ENCODE measurements around the gene KCTD13.
A peak's percentile ranks its signal among the peaks of the same experiment; 100 is the strongest.
"Not testable (repeated sequence)": the region's sequence is repeated elsewhere in the genome, so short reads cannot be mapped to it uniquely, and the experiment has no call there.

The KCTD13 gene

DNA sequence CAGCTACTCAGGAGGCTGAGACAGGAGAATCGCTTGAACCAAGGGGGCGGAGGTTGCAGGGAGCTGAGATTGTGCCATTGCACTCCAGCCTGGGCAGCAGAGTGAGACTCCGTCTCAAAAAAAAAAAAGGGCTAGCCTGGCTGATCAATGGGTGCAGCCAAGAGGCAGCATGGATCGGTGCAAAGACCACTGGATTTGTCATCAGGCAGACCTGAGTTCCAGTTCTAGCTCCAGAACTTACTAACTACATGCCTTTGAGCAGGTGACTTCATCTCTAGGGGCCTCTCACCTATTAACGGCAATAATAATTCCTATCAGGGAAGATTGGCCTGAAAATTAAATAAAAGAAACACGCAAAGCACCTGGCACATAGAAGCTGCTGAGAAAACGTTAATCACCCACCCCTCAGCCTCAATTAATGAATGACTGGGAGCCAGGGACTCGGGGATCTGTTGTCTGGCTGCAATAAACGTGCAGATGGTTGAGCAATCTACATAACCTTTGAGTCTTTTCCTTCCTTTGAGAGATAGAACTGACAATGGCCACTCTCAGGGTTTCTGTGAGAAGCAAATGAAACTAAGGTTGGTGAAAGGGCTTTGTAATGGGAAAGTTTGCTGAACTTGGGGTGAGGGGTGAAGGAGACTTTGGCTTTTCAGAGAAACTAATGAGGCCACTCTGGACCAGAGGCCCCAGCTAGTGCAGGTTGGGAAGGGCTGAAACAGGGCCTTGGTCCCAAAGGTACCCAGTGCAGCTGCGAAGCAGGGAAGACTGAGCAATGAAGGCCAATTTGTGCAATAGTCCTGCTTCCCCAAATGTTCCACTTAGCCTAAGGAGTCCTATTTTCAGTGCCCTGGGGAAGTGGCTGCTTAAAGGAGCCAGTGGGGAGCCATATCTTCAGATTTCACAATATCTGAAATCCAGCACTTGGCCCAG lies 34.2 kb downstream of the KCTD13 start:
- H3K27ac ChIP-seq, result no peak overlapping the region
- no peak for DNase-seq (ENCODE audit: low read depth, low spot score)

DNA sequence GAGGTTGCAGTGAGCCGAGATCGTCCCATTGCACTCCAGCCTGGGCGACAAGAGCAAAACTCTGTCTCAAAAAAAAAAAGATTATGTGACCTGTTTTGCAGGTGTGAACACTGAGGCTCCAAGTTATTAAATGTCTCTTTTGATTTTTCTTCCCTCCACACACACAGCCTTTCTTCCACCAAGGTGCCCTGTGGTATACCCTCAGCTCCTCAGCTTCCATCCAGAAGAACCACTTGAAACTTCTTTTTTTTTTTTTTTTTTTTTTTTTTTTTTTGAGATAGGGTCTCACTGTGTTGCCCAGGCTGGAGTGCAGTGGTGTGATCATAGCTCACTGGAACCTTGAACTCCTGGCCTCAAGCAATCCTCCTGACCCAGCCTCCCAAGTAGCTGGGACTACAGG lies 36.7 kb downstream of the KCTD13 start:
- DNase-seq (ENCODE audit: low read depth, low spot score); H3K27ac ChIP-seq: not testable (repeated sequence)

DNA sequence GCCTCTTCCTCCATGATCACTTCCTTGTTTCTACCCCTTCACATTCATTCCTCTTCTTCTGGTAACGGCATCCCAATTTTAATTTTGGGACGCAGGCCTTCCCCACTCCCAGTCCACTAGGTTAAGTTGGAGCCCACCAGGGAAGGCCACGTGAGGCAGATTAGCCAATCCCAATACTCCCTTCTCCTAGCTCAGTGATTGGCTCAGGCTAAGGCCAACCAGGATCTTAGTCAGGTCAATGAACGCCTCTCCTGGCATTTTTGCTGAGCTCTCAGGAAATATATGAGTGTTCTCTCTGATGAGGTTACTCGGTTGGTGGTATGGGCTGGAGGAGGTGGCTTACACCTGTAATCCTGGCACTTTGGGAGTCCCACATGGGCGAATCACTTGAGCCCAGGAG lies 42.0 kb downstream of the KCTD13 start:
- H3K27ac ChIP-seq, result no peak overlapping the region
- DNase-seq (ENCODE audit: low read depth, low spot score), result no peak

- H3K27ac ChIP-seq, result no peak overlapping the region
- DNase-seq (ENCODE audit: low read depth, low spot score), result no peak
Measured at GRCh38 chr16:29881050-29881449, 45.0 kb downstream of the KCTD13 start.

DNA sequence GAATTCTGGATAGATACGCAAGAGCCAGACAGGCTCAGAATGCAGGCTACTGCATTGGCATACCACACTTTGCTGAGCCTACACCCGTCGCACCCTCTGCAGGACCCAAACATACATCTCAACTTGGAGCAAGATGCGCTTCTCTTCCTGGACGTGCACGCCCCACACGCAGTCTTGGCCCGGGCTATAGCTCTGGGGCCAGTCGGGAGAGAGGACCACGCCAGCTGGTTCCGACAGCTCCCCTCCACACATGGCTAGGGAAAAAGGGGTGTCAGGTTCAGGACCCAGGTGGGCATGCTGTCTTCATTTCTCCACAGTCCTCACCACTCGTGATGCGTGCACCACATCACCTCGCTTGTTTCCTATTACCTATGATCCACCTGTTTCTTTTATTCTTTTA lies 47.9 kb downstream of the KCTD13 start:
- H3K27ac ChIP-seq, result no peak overlapping the region
- no peak for DNase-seq (ENCODE audit: low read depth, low spot score)

- DNase-seq (ENCODE audit: low read depth, low spot score), result no peak
- H3K27ac ChIP-seq, result no peak overlapping the region
Measured at GRCh38 chr16:29877266-29877961, 48.6 kb downstream of the KCTD13 start.

DNA sequence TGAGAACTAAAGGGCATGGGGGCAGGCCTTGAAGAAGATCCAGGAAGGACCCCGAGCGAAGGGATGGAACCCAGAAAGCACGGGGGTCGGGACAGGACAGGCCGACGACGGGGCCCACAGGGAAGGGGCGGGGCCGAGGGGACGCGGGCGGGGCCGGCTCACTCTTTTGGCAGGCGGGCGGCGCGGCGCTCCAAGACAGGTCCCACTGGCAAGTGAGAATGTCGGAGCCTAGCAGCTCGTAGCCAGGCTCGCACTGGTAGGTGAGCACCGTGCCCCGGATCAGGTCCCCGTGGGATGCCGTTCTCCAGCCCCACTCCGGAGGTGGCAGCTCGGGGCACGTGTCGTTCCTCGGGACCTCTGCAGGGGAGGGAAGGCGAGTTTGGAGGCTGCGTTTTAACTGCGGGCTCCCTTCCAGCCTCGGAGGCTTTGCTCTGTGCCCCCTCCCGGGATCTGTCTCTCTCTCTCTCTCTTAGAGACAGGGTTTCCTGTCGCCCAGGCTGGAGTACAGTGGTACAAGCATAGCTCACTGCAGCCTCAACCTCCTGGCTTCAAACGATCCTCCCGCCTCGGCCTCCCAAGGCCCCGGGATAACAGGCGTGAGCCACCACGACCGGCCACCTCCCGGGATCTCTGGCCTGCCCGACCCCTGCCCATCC lies 49.3 kb downstream of the KCTD13 start:
- H3K27ac ChIP-seq, result no peak overlapping the region
- no peak for DNase-seq (ENCODE audit: low read depth, low spot score)

GRCh38 chr16:29876217-29876593 lies 49.8 kb downstream of the KCTD13 start:
- DNase-seq (ENCODE audit: low read depth, low spot score), result no peak
- no peak overlapping the region for H3K27ac ChIP-seq

- DNase-seq (ENCODE audit: low read depth, low spot score), result no peak
- no peak overlapping the region for H3K27ac ChIP-seq
Measured at GRCh38 chr16:29875206-29875605, 50.8 kb downstream of the KCTD13 start.

- no peak overlapping the region for H3K27ac ChIP-seq
- no peak for DNase-seq (ENCODE audit: low read depth, low spot score)
Measured at GRCh38 chr16:29873319-29873718, 52.7 kb downstream of the KCTD13 start.

DNA sequence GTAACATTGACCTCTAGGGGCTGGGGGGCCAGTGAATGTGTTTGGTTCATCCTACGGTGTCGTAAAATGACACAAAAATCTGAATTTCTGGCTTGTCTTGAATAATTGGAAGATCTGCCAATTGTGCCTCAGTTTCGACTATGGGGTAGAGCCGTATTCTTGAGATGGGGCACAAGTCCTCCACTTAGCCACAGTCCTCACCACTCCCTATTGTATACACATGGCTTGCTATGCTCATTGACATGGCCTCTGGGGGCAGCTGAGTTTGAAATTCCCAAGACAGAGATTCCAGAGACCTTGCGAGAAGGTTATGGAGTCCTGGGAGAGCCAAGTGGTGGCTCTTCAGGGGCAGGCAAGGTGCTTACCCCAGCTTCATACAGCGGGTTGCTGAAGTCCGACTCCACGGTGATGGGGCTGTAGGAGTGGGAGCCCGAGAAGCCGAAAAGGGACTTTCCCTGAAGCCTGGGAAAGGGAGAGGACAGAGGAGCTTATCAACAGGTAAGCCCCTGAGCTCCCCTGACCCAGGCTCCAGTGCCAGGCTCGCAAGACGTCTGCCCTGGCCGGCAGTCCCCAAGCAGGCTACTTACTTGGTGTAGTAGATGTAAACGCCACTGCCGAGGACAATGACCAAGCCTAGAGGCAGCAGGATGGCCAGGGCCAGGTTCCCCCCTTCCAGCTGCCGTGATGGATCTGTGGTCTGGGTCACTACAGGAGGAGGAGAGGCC lies 54.0 kb downstream of the KCTD13 start:
- no peak overlapping the region for H3K27ac ChIP-seq
- DNase-seq (ENCODE audit: low read depth, low spot score), result no peak

DNA sequence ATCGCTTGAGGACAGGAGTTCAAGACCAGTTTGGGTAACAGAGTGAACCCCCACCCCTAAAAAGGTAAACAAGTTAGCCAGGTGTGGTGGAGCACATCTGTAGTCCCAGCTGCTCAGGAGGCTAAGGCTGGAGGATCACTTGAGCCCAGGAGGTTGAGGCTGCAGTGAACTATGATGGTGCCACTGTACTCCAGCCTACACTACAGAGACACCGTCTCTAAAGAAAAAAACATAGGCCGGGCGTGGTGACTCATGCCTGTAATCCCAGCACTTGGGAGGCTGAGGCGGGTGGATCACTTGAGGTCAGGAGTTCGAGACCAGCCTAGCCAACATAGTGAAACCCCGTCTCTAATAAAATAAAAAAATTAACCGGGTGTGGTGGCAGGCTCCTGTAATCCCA lies 57.0 kb downstream of the KCTD13 start:
- not testable (repeated sequence) for DNase-seq (ENCODE audit: low read depth, low spot score)

GRCh38 chr16:29868396-29869009 lies 57.5 kb downstream of the KCTD13 start:
- H3K27ac ChIP-seq, result no peak overlapping the region
- DNase-seq (ENCODE audit: low read depth, low spot score), result no peak

More for the DNA sequence above, 57.0 kb downstream of the KCTD13 start:
- not testable (repeated sequence) for H3K27ac ChIP-seq

DNA sequence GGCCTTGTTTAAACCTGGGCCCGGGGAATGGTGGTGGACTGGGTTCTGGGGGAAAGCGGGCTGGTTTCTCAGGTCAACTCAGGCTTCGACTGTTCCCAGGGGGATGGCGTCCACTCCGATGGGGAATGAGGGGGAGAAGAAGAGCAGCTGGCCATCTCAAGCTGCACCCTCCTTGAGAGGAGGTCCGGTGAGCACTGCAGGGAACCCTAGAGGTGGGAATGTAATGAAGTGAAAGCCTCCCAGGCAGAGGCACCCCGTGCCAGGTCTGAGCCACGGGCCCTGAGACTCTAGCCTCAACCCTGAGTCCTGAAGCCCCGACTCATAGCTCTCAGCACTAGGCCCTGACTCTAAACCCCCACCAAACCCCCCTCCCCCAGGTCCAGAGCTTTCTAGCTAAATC lies 61.8 kb downstream of the KCTD13 start:
- no peak for DNase-seq (ENCODE audit: low read depth, low spot score)
- no peak overlapping the region for H3K27ac ChIP-seq

DNA sequence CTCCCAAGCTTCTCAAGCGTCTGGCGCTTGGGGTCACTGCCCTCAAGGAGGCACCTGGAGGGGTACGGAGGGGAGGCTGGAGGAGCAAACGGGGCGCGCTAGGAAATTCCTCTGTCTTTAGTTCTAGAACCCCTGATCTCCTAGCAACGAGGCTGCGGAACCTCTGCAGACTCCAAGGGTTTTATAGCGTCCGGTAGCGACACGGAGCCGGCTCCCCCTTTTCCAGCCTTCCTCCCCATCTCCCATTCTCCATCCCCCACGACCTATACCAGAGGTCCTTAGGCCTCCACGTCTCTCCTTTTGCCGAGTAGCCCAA lies 62.4 kb downstream of the KCTD13 start:
- no peak for DNase-seq (ENCODE audit: low read depth, low spot score)
- H3K27ac ChIP-seq, result peak overlapping the region; percentile 76

GRCh38 chr16:29862884-29863668 lies 63.0 kb downstream of the KCTD13 start, which contains the start of gene CDIPT:
Gene CDIPT, minus strand, starts transcription at chr16:29863226. Its CDS starts 369 bp downstream, at chr16:29862857.
- peak; percentile 80 for DNase-seq (ENCODE audit: low read depth, low spot score)
- H3K27ac ChIP-seq, result peak within 1 kb of the TSS; percentile 76

DNA sequence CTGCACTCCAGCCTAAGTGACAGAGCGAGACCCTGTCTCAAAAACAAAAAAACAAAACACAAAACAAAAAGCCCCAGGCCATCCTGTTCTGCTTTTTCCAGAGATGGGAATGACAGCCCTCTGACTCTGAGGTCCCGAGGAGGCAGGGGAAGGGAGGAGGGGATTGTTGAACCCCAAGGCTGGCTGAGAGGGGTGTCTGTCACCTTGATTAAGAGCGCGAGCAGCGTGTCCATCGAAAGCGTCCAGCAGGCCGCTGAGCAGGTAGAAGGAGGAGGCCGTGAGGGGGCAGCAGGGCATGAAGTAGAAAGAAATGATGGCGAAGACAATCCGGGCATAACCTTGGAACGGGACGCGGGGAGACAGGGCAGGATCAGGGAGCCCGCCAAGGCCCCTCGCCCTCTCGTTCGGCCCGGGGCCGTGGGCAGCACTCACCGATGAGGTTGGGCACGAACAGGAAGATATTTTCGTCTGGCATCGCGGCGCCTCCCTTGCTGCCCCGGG lies 63.6 kb downstream of the KCTD13 start:
- DNase-seq (ENCODE audit: low read depth, low spot score), result no peak

GRCh38 chr16:29860218-29860617 lies 65.8 kb downstream of the KCTD13 start:
- no peak overlapping the region for H3K27ac ChIP-seq
- no peak for DNase-seq (ENCODE audit: low read depth, low spot score)

More for the DNA sequence above, 63.6 kb downstream of the KCTD13 start:
- peak overlapping the region; percentile 76 for H3K27ac ChIP-seq

DNA sequence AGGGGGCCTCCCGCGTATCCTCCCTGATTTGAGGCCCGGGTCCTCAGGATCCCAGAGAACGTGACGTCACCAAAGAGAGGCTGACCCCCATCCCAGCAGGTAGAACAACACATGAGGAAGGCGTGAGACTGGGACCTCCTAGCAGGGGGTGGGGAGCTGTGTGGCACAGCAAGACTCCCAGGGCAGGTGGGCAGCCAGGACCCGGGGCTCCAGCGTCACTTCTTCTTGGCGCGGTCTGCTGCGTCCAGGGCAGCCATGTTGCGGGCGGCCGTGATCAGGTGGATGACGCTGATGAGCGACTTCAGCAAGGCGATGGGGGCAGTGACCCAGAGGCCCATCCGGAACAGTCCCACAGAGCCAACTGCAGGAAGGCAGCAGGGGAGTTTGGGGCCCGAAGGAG lies 67.1 kb downstream of the KCTD13 start:
- no peak overlapping the region for H3K27ac ChIP-seq
- DNase-seq (ENCODE audit: low read depth, low spot score), result no peak
